GM21528 (cell line): ENCODE results near the gene NUDT1.
"Not testable (repeated sequence)": the region's sequence is repeated elsewhere in the genome, so short reads cannot be mapped to it uniquely, and the experiment has no call there.

Source experiments
- ATAC-seq: cut with Tn5 transposase; IDR thresholded peaks from one replicate; pipeline ENCODE4 v1.9.1; 2021; ENCODE audit warnings: mild to moderate bottlenecking, moderate library complexity; ENCODE audit not compliant: unreplicated experiment, low FRiP score

Gene NUDT1

GRCh38 chr7:2261611-2262010 lies 19.6 kb downstream of the NUDT1 start:
- peak; percentile 45 for ATAC-seq

- ATAC-seq: no peak
These were observed 21.1 kb downstream of the NUDT1 start for GRCh38 chr7:2263176-2263575.

GRCh38 chr7:2264158-2264557 lies 22.1 kb downstream of the NUDT1 start:
- no peak for ATAC-seq

- no peak for ATAC-seq
These were observed 24.9 kb downstream of the NUDT1 start for GRCh38 chr7:2266911-2267310.

DNA sequence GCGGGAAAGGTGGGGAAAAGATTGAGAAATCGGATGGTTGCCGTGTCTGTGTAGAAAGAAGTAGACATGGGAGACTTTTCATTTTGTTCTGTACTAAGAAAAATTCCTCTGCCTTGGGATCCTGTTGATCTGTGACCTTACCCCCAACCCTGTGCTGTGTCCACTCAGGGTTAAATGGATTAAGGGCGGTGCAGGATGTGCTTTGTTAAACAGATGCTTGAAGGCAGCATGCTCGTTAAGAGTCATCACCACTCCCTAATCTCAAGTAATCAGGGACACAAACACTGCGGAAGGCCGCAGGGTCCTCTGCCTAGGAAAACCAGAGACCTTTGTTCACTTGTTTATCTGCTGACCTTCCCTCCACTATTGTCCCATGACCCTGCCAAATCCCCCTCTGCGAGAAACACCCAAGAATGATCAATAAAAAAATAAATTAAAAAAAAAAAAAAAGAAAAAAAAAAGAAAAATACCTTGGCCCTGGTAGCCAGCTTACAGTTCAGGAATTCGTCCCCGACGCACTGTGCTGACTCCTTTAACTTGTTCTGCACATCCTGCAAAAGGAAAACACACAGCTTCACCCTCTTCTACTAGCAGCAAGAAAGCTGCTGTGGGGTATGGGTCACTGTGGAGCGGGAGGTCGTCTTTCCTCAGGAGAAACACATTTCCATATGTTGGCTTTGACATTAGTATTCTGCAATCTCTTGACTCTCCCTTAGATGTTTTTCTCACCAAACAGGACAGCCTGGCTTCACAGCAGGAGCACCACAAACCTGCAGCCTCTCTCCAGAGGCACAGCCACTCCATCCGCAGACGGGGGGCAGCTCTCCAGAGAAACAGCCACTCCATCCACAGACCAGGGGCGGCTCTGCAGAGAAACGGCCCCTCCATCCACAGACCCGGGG lies 27.3 kb downstream of the NUDT1 start:
- ATAC-seq: not testable (repeated sequence)

GRCh38 chr7:2269991-2270460 lies 28.0 kb downstream of the NUDT1 start:
- no peak for ATAC-seq

DNA sequence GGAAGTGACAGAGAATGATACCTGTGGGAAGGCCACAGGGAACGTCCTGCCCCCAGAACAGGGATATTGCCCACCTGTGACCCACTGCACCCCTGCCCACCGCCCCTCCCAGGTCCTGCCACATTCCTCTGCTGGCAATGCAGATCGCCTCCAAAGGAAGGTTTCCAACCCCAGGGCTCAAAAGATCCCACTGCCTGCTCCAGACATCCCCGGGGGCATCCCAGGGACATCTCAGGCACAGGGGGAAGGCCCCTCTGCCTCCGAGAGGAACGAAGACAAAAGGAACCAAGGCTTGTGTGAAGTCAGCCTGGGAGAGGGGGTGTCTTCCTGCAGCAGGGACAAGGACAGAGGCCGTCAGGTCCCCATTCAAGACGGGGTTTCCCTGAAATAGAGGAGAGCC lies 28.5 kb downstream of the NUDT1 start:
- no peak for ATAC-seq

DNA sequence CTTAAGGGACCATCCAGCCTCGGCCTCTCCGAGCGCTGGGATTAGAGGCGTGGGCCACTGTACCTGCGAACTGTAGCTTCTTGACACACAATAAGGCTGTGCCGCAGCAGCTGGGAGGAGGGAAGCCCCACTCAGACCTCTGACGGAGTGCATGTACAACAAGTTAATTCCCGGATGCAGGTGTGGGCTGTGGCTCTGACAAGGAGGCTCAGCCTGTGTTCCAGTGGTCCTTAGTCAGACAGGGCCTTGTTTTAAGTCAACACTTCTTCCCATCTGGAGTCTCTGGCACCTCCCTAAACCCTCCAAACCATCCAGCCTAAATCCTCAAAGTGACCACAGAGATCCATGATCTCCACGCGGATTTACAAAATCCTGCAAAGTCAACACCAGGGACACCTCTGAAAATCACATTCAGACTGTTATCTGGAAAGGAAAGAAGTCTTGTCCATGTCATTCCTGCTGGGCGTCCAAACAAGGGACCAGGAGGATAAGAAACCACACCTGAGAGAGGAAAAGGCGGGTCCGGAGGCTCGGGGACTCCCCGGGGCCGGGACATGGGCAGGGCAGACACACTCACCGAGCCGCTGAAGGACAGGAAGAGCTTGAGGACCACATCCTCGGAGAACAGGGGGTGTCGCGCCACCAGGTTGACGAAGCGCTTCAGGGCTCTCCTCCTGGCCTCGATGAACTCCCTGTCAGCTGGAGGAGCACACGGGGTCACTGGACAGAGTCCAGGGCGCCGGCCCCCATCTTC lies 29.4 kb downstream of the NUDT1 start:
- no peak for ATAC-seq

DNA sequence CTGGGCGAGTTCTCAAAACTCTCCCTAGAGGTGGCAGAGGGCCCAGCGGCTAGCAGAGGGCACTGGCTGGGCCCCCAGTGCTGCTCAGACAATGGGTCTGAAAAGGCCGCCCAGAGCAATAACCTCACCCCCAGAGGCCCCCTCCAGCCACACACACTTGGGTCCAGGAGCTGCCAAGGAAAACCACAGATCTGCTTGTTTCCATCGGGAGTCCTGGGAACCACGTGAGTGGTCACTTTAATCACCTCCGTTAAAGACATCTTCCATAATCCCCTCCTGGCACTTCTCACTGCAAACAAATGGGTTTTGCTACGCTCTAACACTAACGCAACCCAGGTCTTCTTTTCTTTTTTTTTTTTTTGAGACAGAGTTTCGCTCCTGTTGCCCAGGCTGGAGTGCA lies 30.0 kb downstream of the NUDT1 start:
- no peak for ATAC-seq

- ATAC-seq: no peak
These were observed 31.8 kb downstream of the NUDT1 start for GRCh38 chr7:2273866-2274265.

DNA sequence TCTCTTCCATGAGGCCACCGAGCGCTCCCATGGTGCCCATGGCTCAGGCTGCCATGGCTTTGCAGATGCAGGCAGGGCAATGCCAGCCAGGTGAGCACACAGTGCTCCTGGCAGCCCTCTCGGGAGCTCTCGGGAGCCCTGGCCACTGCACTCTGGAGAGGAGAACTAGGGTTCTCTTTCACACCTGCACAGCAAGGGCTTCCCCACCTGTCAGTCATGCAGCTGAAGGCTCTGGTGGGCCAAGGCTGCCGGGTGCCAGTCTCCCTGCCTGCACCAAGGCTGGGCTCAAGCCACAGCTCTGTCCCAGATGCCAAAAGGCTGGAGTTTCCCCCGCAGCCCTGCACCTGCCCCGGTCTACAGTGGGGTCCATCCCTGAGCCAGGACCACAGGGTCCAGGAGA lies 32.6 kb downstream of the NUDT1 start:
- no peak for ATAC-seq

GRCh38 chr7:2275101-2275500 lies 33.1 kb downstream of the NUDT1 start:
- no peak for ATAC-seq

DNA sequence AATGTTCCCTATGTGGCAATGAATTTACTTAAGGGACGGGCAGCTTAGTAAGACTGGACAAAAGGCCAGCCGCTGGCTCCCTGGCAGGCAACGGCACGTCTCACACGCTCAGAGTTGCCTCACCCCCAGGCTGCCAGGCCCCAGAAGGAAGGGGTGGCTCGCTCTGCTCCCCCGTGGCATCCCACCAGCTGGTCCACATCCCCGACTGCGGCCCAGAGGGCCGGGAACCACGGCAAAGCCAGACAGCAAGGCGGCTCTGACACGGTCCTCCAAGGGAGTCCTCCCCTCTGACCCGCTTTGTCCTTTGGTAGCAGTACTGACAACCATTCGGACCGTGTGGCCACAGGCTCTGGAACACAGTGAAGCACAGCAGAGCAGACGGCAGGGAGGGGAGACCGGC lies 34.1 kb downstream of the NUDT1 start:
- ATAC-seq: no peak

- no peak for ATAC-seq
These were observed 36.0 kb downstream of the NUDT1 start for GRCh38 chr7:2278026-2278425.

GRCh38 chr7:2279896-2280295 lies 37.9 kb downstream of the NUDT1 start:
- no peak for ATAC-seq

DNA sequence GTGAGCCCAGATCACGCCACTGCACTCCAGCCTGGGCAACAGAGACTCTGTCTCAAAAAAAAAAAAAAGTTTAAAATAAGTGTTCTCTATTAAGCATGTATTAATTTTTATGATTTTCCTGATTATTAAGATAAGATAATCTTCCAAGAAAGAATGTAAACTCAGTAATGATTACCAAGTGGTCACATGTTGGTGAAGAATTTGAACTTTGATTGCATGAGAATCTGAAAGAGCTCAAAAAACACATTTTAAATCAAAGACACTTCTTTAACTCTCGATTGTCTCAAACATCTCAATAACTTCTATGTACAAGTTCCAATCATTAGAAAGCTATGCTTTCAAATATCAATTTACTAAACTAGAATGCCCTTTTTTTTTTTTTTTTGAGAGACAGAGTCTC lies 38.4 kb downstream of the NUDT1 start:
- no peak for ATAC-seq

DNA sequence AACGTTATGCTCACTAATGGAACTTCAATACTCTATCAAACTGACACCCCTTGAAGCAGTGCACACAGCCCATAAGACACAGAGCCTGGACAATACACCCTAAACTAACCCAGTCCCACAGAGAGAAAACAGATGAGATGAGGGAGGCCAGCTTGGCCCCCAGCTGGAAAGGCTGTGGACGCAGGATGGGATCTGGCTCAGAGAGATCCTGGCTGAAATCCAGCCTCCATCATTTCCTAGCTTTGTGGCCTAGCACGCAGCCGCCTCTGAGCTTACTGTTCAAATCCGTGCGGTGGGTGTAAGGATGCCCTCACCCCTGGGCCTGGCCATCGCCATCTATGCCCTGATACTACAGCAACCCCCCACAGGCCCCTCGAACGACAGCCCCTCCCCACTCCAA lies 39.5 kb downstream of the NUDT1 start:
- no peak for ATAC-seq

DNA sequence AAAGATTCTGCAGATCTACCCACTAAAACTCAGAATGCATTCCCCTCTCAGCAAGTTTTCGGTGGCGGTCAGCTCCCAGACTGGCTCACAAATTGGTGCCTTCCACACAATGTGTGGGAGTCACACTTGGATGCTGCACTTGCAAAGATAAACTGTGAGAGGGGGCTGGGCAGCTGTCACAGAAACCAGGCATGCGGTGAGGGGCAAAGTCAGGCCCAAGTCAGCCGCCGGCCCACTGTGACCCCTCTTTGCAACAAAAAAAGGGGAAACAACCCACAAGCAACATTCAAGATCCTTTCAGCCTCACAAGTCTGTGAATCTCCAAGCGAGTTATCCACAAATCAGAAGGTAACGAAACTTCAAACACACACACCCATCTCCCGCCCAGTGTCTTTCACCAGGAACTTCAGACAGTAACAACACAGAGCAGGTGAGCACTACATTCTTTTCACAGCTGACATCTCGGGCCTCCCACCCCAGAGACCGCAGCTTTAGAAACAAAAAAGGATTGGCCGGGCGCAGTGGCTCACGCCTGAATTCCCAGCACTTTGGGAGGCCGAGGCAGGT lies 40.2 kb downstream of the NUDT1 start:
- no peak for ATAC-seq

DNA sequence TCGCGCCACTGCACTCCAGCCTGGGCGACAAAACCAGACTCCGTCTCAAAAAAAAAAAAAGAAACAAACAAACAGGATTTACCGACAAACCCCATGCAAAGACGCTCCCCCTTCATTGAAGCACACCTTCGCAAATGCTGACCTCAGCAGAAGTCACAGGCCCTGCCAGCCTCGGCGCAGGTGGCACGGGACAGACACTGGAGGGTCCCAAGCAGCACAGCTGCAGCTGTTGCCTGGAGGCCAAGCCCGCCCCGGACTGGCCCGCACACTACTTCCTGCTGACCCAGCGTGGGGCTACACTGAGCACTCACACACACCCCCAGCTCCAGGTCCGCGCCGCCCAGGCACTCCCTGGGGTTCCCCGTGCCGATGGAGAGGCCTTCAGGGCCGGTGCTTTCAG lies 41.0 kb downstream of the NUDT1 start:
- ATAC-seq: no peak

- ATAC-seq: no peak
These were observed 45.7 kb downstream of the NUDT1 start for GRCh38 chr7:2287745-2288144.

DNA sequence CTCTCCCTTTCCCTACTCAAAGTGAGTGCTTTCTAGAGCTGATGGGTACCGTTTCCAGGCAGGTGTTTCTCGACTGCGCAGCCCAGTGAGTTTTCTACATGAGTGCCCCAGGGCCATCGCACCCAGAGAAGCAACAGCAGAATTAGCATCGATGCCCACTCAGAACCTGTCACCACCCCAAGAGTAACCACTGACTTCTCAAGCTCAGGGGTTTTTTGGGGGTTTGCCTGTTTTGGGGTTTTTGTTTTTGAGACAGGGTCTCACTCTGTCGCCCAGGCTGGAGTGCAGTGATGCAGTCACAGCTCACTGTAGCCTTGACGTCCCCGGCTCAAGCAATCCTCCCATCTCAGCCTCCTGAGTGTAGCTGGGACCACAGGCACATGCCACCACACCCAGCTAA lies 46.5 kb downstream of the NUDT1 start:
- ATAC-seq: no peak
